GM12874 (cell line): ENCODE data around the gene GAREM1.
A peak's percentile ranks its signal among the peaks of the same experiment; 100 is the strongest.

Source experiments
- CTCF ChIP-seq: IDR thresholded peaks from 2 replicates; pipeline ENCODE4 v1.5.1; 2011; ENCODE audit warnings: low read depth, mild to moderate bottlenecking, control low read depth, low read length, moderate library complexity; ENCODE audit not compliant: insufficient read depth

The GAREM1 gene

GRCh38 chr18:32278177-32278799 is 192.4 kb downstream of the GAREM1 start:
- TF ChIP-seq CTCF, result no peak

GRCh38 chr18:32277549-32277948 is 193.1 kb downstream of the GAREM1 start:
- no peak for TF ChIP-seq CTCF

GRCh38 chr18:32276906-32277305 is 193.8 kb downstream of the GAREM1 start:
- TF ChIP-seq CTCF, result no peak

GRCh38 chr18:32276256-32276655 is 194.4 kb downstream of the GAREM1 start:
- no peak for TF ChIP-seq CTCF

GRCh38 chr18:32275221-32275620 is 195.5 kb downstream of the GAREM1 start:
- TF ChIP-seq CTCF, result no peak

GRCh38 chr18:32274307-32274706 is 196.4 kb downstream of the GAREM1 start:
- no peak for TF ChIP-seq CTCF

- peak; percentile 61 for TF ChIP-seq CTCF
These were observed 198.9 kb downstream of the GAREM1 start for GRCh38 chr18:32271672-32272208.
